ENCODE results near the gene CCDC88B. TPM values are rescaled to one million over a fixed set of nuclear protein-coding genes. Genes with fewer than 3 reads are reported as not detected.

Gene CCDC88B
- total and polyA plus RNA-seq, 10 of the 15 experiments (the other 5 are each of a cell fraction or from before 2014, with no cell fraction given): 0.24 to 66.0 (median 19.2) TPM

- SMC1A ChIA-PET (ENCODE audit: uncharacterized antibody, unreplicated experiment): no interaction called here
- H3K4me2 ChIP-seq (ENCODE audit: control insufficient read depth, insufficient read depth): no peak overlapping the region
- no peak overlapping the region for H3K4me3 ChIP-seq
- RAD21 ChIA-PET (ENCODE audit: unreplicated experiment): no interaction called here
- intact Hi-C loops (cut with micrococcal nuclease; ENCODE audit: unreplicated experiment) (no loop called here), in situ Hi-C loops (cut with MboI) (no loop called here)
- no peaks in the 10 kb centered on the region; a peak in 1 of 4 replicates for H3K27me3 ChIP-seq (replicated peaks in 1 of 2; ENCODE audit: control insufficient read depth in 2 of 2, insufficient read depth in 2 of 2, low read length in 1 of 2)
- no peaks in the 10 kb centered on the region for H3K79me2 ChIP-seq (ENCODE audit: control insufficient read depth, insufficient read depth, low read length)
- no peak for ATAC-seq
- no peak overlapping the region for H3K9ac ChIP-seq (ENCODE audit: control insufficient read depth, insufficient read depth, low read length)
- no peak for TF ChIP-seq MAX (IDR thresholded peaks at IDR 0.05; ENCODE audit: low read depth, low read length)
- TF ChIP-seq CREB1 (IDR thresholded peaks at IDR 0.05; ENCODE audit: low read depth): no peak
- TF ChIP-seq ZBED1 (IDR thresholded peaks at IDR 0.05; ENCODE audit: borderline replicate concordance): no peak
- TF ChIP-seq, protein P1, sequence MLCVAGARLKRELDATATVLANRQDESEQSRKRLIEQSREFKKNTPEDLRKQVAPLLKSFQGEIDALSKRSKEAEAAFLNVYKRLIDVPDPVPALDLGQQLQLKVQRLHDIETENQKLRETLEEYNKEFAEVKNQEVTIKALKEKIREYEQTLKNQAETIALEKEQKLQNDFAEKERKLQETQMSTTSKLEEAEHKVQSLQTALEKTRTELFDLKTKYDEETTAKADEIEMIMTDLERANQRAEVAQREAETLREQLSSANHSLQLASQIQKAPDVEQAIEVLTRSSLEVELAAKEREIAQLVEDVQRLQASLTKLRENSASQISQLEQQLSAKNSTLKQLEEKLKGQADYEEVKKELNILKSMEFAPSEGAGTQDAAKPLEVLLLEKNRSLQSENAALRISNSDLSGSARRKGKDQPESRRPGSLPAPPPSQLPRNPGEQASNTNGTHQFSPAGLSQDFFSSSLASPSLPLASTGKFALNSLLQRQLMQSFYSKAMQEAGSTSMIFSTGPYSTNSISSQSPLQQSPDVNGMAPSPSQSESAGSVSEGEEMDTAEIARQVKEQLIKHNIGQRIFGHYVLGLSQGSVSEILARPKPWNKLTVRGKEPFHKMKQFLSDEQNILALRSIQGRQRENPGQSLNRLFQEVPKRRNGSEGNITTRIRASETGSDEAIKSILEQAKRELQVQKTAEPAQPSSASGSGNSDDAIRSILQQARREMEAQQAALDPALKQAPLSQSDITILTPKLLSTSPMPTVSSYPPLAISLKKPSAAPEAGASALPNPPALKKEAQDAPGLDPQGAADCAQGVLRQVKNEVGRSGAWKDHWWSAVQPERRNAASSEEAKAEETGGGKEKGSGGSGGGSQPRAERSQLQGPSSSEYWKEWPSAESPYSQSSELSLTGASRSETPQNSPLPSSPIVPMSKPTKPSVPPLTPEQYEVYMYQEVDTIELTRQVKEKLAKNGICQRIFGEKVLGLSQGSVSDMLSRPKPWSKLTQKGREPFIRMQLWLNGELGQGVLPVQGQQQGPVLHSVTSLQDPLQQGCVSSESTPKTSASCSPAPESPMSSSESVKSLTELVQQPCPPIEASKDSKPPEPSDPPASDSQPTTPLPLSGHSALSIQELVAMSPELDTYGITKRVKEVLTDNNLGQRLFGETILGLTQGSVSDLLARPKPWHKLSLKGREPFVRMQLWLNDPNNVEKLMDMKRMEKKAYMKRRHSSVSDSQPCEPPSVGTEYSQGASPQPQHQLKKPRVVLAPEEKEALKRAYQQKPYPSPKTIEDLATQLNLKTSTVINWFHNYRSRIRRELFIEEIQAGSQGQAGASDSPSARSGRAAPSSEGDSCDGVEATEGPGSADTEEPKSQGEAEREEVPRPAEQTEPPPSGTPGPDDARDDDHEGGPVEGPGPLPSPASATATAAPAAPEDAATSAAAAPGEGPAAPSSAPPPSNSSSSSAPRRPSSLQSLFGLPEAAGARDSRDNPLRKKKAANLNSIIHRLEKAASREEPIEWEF (IDR thresholded peaks at IDR 0.05; ENCODE audit: insufficient replicate concordance, low read depth, low read length): no peak
- BruUV-seq (replicated peaks): no TSS peak
- WGBS (ENCODE audit: insufficient coverage, insufficient replicate concordance, low lambda C conversion rate, missing lambda C conversion rate): 44% methylated on average over 13 of the region's 13 CpGs
- POLR2A ChIA-PET: no interaction called here
- no peaks in the 10 kb centered on the region for H3K4me1 ChIP-seq (ENCODE audit: control insufficient read depth, insufficient read depth, low read length)
- no peaks in the 10 kb centered on the region for H3K36me3 ChIP-seq (ENCODE audit: control insufficient read depth in 2 of 2, insufficient read depth in 2 of 2, low read length in 1 of 2)
- no peak for DNase-seq (ENCODE audit: low read depth, low spot score)
- CTCF ChIA-PET: interaction anchor here (1.2 kb wide), 1 partner anchor 54 kb away, joined by 6 read pairs; no protein-coding TSS in a partner anchor
- H2AFZ ChIP-seq (ENCODE audit: control insufficient read depth, low read depth, low read length): no peak overlapping the region
- no peaks in the 10 kb centered on the region; the same call in 2 of the 3 replicates for H3K9me3 ChIP-seq (replicated peaks; ENCODE audit: control insufficient read depth, insufficient read depth, low read length)
- no peak overlapping the region for H3K27ac ChIP-seq (ENCODE audit: control insufficient read depth, insufficient read depth)
- no peak for FAIRE-seq
- no peaks in the 10 kb centered on the region for H4K20me1 ChIP-seq (ENCODE audit: control insufficient read depth, insufficient read depth)
These were observed 55.6 kb downstream of the CCDC88B start for GRCh38 chr11:64395545-64396078.
